GM04503 (cell line): ENCODE measurements around the gene SLC35D2.

ENCODE experiments used
- DNase-seq: peaks from one replicate; pipeline ENCODE4 v3.0.0-alpha.2; 2012; ENCODE audit warnings: low read depth

The SLC35D2 gene

DNA sequence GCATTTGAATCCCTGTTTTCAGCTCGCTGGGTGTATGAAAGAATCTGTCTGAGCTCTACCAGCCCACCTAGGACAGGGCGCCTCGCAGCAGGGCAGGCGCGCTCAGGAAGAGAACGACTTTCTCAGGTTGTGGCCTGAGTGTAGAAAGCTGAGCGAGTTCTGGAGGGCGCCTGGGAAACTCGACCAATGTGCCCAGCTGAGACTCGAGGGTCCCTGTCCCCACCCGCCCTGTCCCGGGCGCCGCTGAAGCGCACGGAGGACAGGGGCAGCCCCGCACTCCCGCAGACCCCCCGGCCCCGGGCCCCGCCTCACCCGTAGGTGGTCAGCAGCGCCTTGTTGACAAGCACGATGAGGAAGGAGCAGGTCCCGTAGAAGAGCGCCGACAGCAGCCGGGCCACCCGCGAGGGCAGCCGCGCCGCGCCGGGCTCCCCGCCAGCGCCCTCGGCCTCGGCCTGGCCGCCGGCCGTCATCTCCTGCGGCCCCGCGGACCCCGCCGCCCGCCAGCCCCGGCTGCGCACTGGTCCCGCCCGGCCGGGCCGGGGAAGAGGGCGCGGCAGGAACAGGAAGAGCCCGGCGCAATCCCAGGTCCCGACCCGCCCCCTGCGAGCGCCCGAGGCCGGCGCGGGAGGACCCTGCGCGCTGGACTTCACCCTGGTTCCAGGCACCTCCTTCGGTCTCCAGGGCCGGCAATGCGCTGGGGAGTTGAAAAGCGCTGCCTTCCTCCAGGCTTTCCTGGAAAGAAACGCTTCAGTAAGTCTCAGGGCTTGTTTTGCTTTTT is at the start of gene SLC35D2:
Gene SLC35D2, minus strand, starts transcription at position 547 of the 778 bp plus-strand sequence. Its CDS starts 77 bp downstream, at position 470.
- no peak for DNase-seq

DNA sequence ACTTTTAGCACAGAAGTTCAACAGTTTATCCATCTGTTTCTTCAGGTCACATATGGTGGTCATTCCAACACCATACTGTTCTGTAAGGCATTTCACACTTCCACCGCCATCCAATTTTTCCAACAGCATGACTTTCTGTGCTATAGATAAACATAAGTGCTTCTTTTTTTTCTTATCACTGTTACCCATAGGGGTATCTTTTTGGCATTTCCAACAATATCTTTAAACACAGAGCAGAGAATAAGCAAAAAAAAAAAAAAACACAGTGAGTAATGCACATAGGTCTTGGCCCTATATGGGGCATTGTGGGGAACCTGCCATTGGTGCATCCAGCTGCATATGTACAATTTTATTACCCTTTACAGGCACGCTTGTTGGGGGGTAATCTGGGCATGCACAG is 46.9 kb upstream of the SLC35D2 start:
- DNase-seq, result no peak

DNA sequence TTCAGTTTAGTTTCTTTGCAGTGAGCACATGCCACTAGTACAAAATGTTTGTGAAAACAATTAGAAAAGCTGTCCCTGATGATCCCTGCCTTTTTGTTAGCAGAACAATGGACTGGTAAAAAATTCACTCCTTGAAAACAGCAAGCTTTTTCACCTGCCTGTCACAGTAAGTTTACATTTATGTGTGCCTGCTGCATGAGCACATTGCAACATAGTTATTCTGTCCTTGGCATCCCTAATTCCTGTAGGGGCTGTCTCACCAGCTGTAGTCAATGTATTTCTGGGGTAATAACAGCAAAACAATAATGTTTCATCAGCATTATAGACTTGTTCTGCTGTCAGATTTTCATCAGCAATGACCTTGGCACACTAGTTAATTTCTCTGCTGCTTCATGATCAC is 46.2 kb upstream of the SLC35D2 start:
- no peak for DNase-seq

DNA sequence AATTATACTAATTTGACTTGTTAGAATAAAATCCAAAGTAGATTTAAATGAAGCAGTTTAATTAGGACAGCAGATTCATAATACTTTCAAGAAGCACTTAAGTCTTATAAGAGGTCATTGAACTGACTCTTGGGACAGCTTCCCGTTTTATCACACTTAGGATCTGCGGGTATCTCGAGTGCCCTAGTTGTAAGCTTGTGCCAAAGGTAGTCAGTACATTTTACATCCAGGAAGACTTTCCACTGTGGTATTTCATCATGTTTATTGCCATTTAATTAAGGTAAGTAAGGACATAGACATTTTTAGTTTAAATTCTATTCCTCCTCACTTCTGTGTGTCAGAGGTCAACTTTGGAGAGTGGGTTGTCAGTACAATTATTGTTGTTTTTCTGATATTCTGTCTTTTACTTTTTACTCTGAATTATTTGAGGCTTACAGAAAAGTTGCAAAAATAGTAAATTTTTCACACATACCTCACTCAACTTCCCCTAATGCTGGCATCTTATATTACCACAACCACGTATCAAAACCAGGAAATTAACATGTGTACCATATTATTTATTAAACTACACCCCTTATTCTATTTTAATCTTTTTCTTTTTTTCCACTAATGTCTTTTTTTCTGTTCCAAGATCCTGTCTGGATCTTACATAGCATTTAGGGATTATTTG is 42.1 kb upstream of the SLC35D2 start:
- DNase-seq, result no peak

DNA sequence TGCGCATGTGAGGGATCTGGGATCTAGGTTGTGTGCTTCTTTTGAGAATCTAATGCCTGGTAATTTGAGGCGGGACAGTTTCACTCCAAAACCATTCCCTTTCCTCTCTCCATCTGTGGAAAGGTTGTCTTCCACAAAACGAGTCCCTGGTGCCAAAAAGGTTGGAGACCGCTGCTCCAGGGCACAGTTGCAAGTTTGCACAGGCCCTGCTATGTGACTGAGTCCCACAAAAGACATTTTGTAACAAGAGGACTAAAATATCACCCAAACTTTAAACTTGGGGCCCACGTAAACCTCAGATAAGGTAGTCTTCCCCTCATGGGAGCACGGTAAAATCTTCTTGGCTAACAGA is 40.5 kb upstream of the SLC35D2 start:
- DNase-seq, result no peak

DNA sequence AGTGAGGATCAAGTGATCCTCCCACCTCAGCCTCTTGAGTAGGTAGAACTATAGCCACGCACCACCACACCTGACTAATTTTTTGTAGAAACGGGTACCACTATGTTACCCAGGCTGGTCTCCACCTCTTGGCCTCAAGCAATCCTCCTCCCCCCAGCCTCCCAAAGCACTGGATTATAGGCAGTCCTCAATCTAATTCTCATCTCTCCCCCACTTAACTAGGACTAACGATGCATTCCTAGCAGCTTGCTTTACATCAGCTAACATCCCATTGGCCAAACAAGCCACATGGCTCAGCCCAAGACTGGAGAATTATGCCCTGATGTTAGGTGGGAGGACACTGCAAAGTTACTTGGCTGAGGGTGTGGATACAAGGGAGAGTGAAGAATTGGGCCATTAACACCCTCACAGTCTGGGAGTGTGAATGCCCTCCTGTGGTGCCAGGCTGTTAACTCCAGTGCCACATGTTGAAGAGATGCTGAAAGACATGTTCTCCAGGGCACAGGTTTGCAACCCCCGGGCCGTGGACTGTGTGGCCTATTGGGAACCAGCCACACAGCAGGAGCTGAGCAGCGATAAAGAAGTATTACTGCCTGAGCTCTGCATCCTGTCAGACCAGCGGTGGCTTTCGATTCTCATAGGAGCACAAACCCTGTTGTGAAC is 39.9 kb upstream of the SLC35D2 start:
- DNase-seq, result no peak

DNA sequence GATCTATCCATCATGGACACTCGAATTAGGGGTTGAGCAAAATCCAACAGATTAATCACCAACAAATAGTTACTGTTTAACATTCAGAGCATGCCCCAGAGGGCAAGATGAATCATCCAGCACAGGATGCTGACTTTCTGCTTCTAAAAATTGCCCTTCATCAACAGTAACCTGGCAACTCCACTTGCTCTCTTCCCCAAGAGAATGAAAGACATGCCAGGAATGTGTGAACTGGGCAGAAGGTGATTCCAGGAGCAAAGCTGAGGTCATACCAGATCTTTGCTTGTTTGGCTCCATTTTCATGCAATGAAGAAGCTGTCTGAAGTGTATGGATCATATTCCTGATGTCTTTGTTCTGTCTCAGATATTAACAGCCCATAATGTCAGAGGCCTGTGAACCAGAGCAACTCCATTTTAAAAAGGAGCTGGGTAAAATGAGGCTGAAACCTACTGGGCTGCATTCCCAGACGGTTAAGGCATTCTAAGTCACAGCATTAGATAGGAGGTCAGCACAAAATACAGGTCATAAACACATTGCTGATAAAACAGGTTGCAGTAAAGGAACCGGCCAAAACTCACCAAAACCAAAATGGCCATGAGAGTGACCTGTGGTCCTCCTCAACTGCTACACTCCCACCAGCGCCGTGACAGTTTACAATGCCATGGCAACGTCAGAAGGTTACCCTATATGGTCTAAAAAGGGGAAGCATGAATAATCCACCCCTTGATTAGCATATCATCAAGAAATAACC is 37.1 kb upstream of the SLC35D2 start:
- peak; percentile 97 for DNase-seq

DNA sequence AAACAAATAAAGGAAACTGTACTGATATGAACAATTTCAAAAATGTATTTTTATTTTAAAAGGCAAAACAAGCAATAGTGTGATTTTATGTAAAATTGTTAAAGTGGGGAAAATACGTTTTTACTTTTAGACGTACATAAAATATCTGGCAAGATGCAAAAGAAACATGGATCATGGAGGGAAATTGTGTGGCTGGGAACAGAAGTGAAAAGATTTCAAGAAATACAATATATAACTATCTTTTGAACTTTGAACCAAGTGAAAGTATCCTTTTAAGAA is 36.1 kb upstream of the SLC35D2 start:
- no peak for DNase-seq

DNA sequence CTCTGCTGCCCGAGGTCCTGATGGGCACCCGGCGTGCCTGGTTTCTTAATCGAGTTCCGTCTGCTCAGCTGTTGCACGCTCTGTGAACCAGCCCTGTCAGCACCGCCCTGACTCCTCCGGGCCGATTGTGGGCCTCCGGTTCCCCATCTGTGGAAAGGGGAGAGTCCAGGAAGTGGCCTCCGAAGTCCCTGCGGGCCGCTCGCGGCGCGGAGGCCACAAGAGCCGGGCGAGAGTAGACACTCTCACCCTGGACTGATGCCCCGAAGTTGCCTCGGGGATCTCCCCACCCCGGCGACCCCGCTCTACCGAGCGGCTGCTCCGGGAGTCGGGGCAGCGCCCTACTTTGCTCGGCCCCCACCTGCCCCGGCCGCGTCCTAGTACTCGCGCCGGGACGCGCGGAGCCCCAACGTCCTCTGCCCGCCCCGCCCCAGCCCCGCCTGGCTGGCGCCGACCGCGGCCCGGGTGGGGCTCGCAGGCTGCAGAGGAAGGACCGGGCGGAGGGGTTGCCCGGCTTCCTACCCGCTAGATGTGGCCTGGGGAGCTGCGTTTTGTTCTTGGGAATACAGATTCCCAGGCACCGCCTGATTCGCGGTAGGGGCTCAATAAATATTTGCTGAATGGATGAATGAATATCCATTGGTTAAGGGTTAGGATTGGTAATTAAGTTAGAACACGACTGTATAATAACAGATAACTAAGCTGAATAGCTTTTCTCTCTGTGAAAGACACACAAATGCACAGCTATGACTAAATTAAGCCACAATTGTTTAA is 35.6 kb upstream of the SLC35D2 start:
- DNase-seq, result peak; percentile 39

DNA sequence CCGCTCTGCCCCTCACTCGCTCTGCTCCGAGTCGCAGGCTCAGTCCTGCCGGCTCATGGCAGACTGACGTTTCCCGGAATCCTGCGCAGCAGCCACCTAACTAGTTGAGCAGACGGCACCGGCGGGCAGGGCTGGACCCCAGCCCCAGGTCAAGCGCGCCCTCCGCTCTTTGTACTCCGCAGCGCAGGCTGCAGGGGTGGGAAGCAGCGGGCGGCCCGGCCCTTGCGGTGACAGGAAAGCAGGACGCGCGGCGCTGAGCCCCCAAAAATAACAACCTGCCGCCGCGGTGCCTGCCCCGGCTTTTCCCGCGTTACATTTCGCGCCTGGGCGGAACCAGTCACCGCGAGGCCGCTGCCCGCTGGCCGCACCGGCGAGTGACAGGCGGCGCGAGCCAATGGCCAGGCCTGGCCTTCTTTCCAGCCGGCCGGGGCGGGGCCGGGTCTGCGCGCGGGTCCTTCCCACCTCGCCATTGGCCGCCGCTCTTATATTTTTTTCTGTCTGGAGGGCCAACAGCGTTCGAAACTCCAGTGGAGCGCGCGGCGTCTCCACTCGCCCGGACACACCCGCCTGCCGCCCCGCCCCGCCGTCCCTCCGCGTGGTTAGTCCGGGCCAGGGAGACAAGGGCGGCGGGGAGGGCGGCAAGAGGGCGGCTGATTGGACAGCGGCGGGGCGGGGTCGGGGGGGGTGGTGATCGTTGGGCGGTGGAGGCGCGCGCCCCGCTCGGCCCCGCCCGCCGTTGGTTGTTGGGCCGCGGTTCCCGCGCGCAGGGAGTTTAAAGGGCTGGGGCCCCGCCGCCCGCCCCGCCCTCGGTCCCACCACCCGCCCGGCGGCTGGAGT is 34.8 kb upstream of the SLC35D2 start, which contains the start of gene ZNF367:
Gene ZNF367, minus strand, starts transcription at position 288 of the 837 bp plus-strand sequence. CDS start 338 bp downstream, outside the sequence.
- peak; percentile 89 for DNase-seq

DNA sequence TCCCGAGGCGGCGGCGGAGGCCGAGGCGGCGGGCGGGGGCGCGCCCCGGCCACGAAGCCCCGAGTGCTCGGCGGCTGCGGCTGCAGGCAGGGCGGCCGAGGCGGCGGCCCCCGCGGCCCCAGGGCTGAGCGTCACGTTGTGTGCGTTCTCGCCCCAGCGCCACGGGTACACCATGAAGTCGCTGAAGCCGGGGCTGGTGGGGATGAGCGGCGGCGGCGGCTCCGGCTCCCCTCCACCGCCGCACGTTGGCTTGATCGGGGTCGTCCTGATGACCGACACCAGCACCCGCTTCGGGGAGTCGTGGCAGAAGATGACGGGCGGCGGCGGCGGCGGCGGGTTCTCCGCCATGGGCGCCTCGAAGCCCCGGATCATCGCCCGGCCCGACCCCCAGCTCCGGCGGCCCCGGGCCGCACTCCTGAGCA is 34.2 kb upstream of the SLC35D2 start:
- DNase-seq, result no peak

DNA sequence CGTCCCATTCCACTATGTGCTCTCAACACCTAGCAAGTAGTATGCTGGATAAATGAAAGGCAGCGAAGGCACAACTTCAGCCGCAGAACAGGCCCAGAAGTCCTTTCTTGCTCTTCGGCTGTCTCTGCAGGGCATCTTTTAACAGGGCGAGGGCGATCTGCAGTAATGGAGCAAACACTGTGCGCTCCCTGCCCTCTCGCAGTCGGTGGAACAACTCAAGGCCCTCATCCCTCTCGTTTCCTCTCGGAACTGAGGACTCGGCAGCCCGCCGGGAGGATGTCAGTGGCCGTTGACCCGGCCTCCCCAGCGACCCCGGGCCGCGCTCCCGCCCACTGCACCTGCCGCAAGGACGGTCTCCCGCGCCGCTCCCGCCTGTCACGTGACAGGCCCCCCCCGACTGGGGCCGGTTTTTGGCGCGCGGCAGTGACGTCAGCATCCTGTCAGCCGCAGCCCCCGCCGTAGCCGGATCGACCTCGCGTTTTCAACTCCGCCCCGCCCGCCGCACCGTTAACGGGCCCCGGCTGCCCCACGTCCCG is 33.6 kb upstream of the SLC35D2 start:
- DNase-seq, result peak; percentile 12

DNA sequence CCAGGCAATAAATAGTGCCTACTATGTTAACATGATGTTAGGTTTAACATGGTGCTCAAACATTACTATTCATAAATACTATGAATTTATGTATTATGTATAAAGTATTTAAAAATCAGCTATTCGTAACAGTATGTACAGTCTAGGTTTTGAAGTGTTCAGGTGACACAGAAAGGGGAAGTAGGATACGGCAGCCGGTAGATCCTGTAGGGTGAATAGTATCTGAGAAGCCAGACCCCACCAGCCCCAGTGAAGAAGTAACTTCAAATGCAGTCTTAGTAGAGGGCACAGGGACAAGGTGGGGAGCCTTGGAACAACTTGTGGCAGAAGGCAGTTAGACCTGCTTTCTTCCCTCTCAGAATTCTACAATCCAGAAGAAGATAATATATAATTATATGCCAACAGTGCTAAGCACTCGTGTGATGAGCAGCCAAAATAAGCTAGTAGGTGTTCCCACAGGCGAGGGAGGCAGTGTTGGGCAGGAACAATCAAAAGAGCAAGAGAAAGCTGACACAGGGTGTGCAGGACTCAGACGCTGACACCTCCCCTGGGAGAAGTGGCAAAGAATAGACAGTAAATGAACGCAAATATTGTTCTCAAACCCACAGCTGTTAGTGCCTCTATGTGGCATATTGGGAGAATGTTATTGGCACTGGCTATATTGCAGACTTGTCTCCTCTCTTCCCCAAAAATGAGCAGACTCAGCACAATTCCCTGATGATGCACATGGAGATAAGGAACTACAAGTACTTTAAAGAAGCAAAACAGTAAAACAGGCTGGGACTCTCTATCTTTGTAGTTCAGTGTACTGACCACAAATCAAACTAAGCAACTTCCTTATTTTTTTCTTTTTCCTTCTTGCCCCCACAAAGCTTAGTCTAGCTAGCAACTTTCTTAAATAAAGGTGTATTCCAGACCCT is 30.1 kb upstream of the SLC35D2 start:
- no peak for DNase-seq

DNA sequence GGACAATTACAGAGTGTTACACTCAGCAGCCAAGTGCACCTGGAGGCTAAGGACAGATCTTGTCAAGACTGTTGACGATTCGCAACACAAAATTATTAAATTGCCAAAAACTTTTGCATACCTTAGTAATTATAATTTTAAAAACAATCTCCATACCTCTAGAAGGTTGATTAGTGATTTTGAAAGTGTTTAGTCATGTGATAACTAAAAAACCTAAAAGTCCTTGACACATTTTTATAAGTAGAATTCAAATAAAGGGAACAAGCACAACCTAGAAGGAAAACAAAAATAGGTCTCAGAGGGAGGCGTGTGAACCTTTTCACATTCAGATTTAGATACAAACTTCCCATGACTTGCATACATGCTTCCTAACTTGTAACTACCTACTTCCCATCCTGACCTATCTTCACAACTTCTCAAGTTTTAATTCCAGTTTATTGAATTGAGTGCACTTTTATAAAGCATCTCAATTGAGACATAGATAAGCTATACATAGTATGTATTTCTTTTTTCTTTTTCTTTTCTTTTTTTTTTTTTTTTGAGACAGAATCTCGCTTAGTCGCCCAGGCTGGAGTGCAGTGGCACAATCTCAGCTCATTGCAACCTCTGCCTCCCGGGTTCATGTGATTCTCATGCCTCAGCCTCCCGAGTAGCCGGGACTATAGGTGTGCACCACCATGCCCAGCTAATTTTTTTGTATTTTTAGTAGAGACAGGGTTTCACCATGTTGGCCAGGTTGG is 28.8 kb upstream of the SLC35D2 start:
- DNase-seq, result no peak

DNA sequence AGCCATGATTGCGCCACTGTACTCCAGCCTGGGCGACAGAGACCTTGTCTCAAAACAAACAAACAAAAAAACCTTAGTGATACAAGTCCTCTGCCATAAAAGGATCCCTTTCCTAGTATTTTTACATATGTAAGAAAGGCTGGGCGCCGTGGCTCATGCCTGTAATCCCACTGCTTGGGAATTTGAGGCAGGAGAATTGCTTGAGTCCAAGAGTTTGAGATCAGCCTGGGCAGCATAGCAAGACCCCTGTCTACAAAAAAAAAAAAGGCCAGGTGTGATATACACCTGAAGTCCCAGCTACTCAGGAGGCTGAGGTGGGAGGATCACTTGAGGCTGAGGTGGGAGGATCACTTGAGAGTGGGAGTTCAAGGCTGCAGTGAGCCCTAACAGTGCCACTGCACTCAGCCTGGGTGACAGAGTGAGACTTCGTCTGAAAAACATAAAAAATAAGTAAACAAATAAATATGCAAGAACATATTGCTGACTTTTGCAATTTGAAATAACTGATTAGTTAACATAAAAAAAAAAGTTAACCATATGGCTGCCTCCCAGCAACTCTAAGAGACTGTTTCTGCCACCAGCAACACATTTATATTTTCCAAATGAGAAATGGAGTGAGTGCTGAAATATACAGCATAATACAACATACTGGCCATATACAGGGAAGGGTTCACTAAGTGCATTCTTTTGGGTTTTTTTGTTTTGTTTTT is 27.8 kb upstream of the SLC35D2 start:
- DNase-seq, result no peak

DNA sequence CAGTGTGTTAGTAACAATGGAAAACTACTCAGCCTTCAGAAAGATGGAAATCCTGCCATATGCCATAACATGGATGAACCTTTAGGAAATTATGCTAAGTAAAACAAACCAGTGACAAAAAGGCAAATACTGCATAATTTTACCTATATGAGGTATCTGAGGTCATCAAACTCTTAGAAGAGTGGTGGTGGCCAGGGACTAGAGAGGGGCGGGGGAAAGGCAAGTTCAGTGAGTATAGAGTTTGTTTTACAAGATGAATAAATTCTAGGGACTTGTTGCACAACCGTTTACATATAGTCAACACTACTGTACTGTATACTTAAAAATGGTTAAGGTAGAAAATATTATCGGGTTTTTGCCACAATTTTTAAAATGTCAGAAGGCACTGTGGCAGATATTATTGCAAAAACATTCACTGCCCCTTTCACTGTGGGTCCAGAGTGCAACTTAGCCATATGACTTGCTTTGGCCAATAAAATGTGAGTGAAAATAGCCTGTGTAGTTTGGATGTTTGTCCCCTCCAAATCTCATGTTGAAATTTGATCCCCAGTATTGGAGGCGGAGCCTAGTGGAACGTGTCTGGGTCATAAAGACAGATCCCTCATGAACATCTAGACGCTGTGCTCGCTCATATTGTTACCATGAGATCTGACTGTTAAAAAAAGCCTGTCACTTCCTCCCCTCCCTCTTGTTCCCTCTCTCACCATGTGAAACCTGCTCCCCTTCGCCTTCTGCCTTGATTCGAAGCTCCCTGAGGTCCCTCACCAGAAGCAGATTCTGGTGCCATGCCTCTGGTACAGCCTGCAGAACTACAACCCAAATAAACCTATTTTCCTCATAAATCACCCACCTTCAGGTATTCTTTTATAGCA is 25.1 kb upstream of the SLC35D2 start:
- no peak for DNase-seq
